Prostate gland (tissue), 2 donors: ENCODE measurements around the gene TEP1. TPM values are rescaled to one million over a fixed set of nuclear protein-coding genes. Genes with fewer than 3 reads are reported as not detected.
"Not testable (repeated sequence)": the region's sequence is repeated elsewhere in the genome, so short reads cannot be mapped to it uniquely, and the experiment has no call there.

Experiments
- DNase-seq: peaks from one replicate; pipeline ENCODE4 v3.0.0-alpha.2; 2019; ENCODE audit warnings: low spot score
- H3K27ac ChIP-seq, 2 donors: fragments of 200-600 bp; sonication (generic); 2 replicates each; pipeline ENCODE4 v1.5.1; 2017 to 2019
- H3K27me3 ChIP-seq: fragments of 200-600 bp; sonication (generic); replicated peaks from 2 replicates; pipeline ENCODE4 v1.5.1; 2019; ENCODE audit not compliant: insufficient read depth
- H3K36me3 ChIP-seq, 2 donors: fragments of 200-600 bp; sonication (generic); 1 replicate in 1 of 2; 2 replicates in 1 of 2; pipeline versions ENCODE4 v1.5.1 to v1.8.1; 2017 to 2019
- H3K4me1 ChIP-seq: fragments of 200-600 bp; sonication (generic); replicated peaks from 2 replicates; pipeline ENCODE4 v1.5.1; 2019
- H3K4me3 ChIP-seq, 2 donors: fragments of 200-600 bp; sonication (generic); 2 replicates each; pipeline ENCODE4 v1.5.1; 2017 to 2019
- H3K9me3 ChIP-seq: fragments of 200-600 bp; sonication (generic); 2 replicates; pipeline ENCODE4 v1.5.1; 2017
- POLR2A ChIP-seq: fragments of 450-650 bp; IDR thresholded peaks from one replicate; pipeline ENCODE4 v1.6.1; 2016; ENCODE audit warnings: antibody characterized with exemption, mild to moderate bottlenecking
- POLR2AphosphoS5 ChIP-seq: sonication (generic); formaldehyde crosslinking; IDR thresholded peaks from one replicate; pipeline ENCODE4 v1.6.1; 2017; ENCODE audit warnings: antibody characterized with exemption
- WGBS: methylation state at CpG from one replicate; pipeline ENCODE4 v1.1.5; 2018; 5-methylcytosine and 5-hydroxymethylcytosine counted together
- intact Hi-C: fragments of 100-400 bp; cut with DNase I; formaldehyde crosslinking; loops from one replicate; pipeline ENCODE4 v1.14.2; 2022
- total RNA-seq, 2 donors: library from RNA; depleted of rRNA; stranded (reverse); fragments of >200 nt; gene quantifications; one replicate each; pipeline ENCODE4 v1.1.0, GENCODE V29; 2016
- TF ChIP-seq, protein P1 (sequence below), 4 experiments: fragments of 200-600 bp in 2 of 4; fragments of 450-650 bp in 2 of 4; sonication (generic) in 2 of 4; IDR thresholded peaks; 1 replicate in 3 of 4; 2 replicates in 1 of 4; pipeline ENCODE4 v1.5.1; 2016 to 2019; ENCODE audit warnings: antibody characterized with exemption in 4 of 4, mild to moderate bottlenecking in 2 of 4, moderate library complexity in 2 of 4

Gene TEP1
- total RNA-seq, 2 donors from 2014 or later: 25.8 to 31.0 TPM

DNA sequence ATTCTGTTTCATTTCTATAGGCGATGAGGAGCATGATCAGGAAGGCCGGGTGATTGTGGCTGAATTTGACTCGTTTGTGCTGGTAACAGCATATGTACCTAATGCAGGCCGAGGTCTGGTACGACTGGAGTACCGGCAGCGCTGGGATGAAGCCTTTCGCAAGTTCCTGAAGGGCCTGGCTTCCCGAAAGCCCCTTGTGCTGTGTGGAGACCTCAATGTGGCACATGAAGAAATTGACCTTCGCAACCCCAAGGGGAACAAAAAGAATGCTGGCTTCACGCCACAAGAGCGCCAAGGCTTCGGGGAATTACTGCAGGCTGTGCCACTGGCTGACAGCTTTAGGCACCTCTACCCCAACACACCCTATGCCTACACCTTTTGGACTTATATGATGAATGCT lies 43.7 kb upstream of the TEP1 start:
- Histone ChIP-seq H3K27me3 (no peaks in the 10 kb centered on the region), H3K4me3 (no peak overlapping the region), H3K9me3 (no peaks in the 10 kb centered on the region), H3K27ac (no peak overlapping the region), H3K36me3 (peaks cover 0 to 16% of the 10 kb centered on the region in 2 donors), H3K4me1 (peaks cover 2% of the 10 kb centered on the region)
- intact Hi-C loops: no loop called here
- no peak for DNase-seq
- 78% methylated on average over 13 of the region's 13 CpGs for WGBS
- TF ChIP-seq POLR2AphosphoS5: no peak
- no peak for TF ChIP-seq POLR2A
- TF ChIP-seq, protein P1, sequence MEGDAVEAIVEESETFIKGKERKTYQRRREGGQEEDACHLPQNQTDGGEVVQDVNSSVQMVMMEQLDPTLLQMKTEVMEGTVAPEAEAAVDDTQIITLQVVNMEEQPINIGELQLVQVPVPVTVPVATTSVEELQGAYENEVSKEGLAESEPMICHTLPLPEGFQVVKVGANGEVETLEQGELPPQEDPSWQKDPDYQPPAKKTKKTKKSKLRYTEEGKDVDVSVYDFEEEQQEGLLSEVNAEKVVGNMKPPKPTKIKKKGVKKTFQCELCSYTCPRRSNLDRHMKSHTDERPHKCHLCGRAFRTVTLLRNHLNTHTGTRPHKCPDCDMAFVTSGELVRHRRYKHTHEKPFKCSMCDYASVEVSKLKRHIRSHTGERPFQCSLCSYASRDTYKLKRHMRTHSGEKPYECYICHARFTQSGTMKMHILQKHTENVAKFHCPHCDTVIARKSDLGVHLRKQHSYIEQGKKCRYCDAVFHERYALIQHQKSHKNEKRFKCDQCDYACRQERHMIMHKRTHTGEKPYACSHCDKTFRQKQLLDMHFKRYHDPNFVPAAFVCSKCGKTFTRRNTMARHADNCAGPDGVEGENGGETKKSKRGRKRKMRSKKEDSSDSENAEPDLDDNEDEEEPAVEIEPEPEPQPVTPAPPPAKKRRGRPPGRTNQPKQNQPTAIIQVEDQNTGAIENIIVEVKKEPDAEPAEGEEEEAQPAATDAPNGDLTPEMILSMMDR (IDR thresholded peaks at IDR 0.05): no peak

DNA sequence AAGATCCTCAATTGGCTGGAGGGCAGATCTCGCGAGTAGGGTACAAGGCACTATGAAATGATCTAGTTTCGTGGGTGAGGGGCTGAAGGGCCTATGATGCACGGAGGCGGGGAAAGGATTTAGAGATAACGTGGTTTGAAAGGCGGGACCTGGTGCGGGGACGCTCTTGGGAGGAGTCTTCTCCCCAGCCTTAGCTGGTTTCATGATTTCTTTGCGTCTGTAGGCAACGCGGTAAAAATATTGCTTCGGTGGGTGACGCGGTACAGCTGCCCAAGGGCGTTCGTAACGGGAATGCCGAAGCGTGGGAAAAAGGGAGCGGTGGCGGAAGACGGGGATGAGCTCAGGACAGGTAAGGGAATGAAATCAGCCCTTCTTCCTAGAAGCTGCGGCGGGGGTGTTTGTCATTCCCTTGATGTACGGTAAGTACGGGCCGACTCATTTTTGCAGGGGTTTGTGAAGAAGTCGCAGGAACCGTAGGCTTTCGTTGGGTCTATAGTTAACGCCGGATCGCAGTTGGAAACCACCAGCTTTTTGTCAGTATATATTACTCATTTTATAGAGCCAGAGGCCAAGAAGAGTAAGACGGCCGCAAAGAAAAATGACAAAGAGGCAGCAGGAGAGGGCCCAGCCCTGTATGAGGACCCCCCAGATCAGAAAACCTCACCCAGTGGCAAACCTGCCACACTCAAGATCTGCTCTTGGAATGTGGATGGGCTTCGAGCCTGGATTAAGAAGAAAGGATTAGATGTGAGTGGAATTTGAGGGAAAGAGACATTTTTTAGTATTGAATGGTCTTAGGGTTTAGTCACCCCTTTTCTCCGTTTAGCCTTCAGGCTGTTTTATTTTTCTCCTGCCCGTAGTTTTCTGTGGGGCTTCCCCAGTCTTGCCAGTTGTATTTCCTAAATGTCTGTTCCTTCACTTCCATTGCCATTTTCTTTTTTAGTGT lies 42.3 kb upstream of the TEP1 start:
- TF ChIP-seq, protein P1 (IDR thresholded peaks at IDR 0.05): no peak
- TF ChIP-seq POLR2A (no peak), POLR2AphosphoS5 (no peak)
- Histone ChIP-seq H3K27me3 (no peaks in the 10 kb centered on the region), H3K4me1 (peaks cover 2% of the 10 kb centered on the region), H3K27ac (peak overlapping the region; percentile 95 to 97), H3K4me3 (peak overlapping the region; percentile 72 to 85), H3K36me3 (peaks cover 0 to 19% of the 10 kb centered on the region in 2 donors), H3K9me3 (no peaks in the 10 kb centered on the region)
- WGBS: under 1% methylated on average over 39 of the region's 39 CpGs
- intact Hi-C loops: loop anchor here (1.0 to 2.0 kb wide), 2 partner anchors 42 to 113 kb away; partner anchors contain the start of genes PARP2 and TEP1
- no peak for DNase-seq

DNA sequence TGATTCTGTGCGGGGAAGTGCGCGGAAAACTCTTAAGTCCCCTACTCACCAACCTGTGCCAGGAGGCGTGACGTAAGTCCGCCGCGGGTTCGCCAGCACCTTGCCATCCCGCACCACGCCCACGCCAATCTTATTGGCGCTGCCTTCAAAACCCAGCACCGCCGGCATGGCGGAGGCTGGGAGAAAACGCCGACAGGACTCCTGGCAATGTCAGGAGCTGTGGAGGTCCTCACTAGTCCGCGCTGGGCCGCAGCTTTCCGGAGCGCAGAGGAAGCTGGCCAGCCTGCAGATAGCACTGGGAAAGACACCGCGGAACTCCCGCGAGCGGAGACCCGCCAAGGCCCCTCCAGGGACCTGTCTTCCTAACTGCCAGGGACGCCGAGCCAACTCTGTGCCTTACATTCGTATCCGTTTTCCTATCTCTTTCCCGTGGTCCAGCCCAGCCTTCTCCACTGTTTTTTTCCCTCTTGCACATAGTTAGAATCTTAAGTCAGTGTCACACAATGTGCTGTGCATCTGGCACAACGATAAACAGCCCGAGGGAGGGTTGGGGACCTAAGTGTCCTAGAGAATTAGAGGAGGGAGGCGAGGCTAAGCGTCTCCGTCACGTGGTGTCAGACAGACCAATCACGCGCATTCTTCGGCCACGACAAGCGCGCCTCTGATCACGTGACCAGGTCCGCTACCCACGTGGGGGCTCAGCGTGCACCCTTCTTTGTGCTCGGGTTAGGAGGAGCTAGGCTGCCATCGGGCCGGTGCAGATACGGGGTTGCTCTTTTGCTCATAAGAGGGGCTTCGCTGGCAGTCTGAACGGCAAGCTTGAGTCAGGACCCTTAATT lies 41.4 kb upstream of the TEP1 start, which contains the start of the genes APEX1 and OSGEP:
APEX1 (plus strand) TSS at position 711 of the 839 bp plus-strand sequence. CDS start 420 bp downstream, outside the sequence.
OSGEP (minus strand) TSS at position 297 of the 839 bp plus-strand sequence; CDS start at position 168, 129 bp downstream.
- TF ChIP-seq POLR2AphosphoS5: peak; percentile 98
- TF ChIP-seq POLR2A: peak; percentile 65
- TF ChIP-seq, protein P1 (IDR thresholded peaks at IDR 0.05): peak in 2 of 4 experiments; percentile 15 to 25
- peak; percentile 99 for DNase-seq
- Histone ChIP-seq H3K36me3 (peaks cover under 1 to 19% of the 10 kb centered on the region in 2 donors), H3K4me3 (peak within 1 kb of the TSS; percentile 72 to 85), H3K9me3 (no peaks in the 10 kb centered on the region), H3K27ac (peak within 1 kb of the TSS; percentile 95 to 97), H3K4me1 (no peaks in the 10 kb centered on the region), H3K27me3 (no peaks in the 10 kb centered on the region)
- under 1% methylated on average over 56 of the region's 56 CpGs for WGBS
- intact Hi-C loops: loop anchor here (1.0 to 2.0 kb wide), 2 partner anchors 41 to 112 kb away; partner anchors contain the start of genes PARP2 and TEP1

DNA sequence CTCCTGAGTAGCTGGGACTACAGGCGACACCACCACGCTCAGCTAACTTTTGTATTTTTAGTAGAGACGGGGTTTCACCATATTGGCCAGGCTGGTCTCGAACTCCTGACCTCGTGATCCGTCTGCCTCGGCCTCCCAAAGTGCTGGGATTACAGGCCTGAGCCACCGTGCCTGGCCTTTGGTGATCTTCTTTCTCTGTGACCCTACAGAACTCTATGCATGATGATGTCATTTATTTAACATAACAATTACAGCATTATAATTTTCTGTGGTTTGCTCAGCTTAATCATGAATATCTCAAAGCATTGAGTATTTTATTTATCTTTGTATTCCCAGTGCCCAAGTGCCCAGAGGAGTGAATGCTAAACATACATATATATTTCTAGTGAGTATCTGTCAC lies 39.5 kb upstream of the TEP1 start:
- peaks cover 14% of the 10 kb centered on the region in 2 donors for H3K36me3 ChIP-seq
- H3K27me3 ChIP-seq, H3K4me1 ChIP-seq, H3K27ac ChIP-seq, intact Hi-C loops, H3K4me3 ChIP-seq, DNase-seq, H3K9me3 ChIP-seq: not testable (repeated sequence)
- WGBS: 94% methylated on average over 8 of the region's 8 CpGs

DNA sequence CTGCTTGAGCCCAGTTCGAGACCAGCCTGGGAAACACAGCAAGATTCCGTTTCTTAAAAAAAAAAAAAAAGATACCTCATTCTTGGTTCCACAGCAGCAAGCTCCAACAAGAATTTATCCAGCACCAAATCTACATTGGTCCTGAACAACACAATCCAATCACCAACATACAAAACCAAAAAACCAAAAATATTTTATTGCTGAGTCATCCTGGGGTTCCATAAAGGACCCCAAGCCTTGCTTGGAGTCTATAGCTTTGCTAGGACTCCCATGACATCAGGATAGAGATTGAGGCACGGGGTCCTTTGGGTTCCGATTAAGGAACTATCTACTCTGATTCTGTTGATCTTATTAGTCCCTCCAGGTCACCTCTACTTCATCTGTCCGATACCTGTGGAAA lies 33.6 kb upstream of the TEP1 start:
- Histone ChIP-seq H3K4me1 (no peaks in the 10 kb centered on the region), H3K4me3 (no peak overlapping the region), H3K9me3 (no peaks in the 10 kb centered on the region), H3K27me3 (no peaks in the 10 kb centered on the region), H3K27ac (no peak overlapping the region), H3K36me3 (peaks cover 18 to 25% of the 10 kb centered on the region in 2 donors)
- intact Hi-C loops: no loop called here
- no peak for DNase-seq
- 96% methylated on average over 5 of the region's 5 CpGs for WGBS
- TF ChIP-seq POLR2AphosphoS5 (no peak), POLR2A (no peak)
- TF ChIP-seq, protein P1 (IDR thresholded peaks at IDR 0.05): no peak

DNA sequence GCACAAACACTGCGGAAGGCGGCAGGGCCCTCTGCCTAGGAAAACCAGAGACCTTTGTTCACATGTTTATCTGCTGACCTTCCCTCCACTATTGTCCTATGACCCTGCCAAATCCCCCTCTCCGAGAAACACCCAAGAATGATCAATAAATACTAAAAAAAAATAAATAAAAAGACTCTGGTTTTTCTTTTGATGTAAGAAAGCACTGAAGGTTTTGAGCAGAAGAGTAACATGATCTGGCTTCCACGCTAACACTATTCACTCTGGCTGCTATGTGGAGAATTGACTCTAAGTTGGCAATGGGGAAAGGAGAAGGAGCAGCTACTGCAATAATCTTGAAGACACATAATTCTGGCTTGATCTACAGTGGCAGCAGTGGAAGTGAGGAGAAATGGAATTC lies 30.3 kb upstream of the TEP1 start:
- 76% methylated on average over 4 of the region's 4 CpGs for WGBS
- not testable (repeated sequence) for DNase-seq, H3K27ac ChIP-seq

More for the DNA sequence above, 30.3 kb upstream of the TEP1 start:
- H3K27me3 ChIP-seq, intact Hi-C loops, H3K4me1 ChIP-seq, H3K4me3 ChIP-seq, H3K9me3 ChIP-seq: not testable (repeated sequence)
- H3K36me3 ChIP-seq: peaks cover 8 to 17% of the 10 kb centered on the region in 2 donors
